SH-SY5Y (cell line): ENCODE results near the gene KIF19.

Experiments
- GATA2 ChIP-seq: IDR thresholded peaks from 2 replicates; pipeline ENCODE4 v1.6.1; 2011; ENCODE audit warnings: mild to moderate bottlenecking, low read depth, low read length
- GATA3 ChIP-seq: IDR thresholded peaks from 2 replicates; pipeline ENCODE4 v1.6.1; 2011; ENCODE audit warnings: low read depth, mild to moderate bottlenecking, low read length, moderate library complexity

- TF ChIP-seq GATA2: no peak
- TF ChIP-seq GATA3: no peak
Observed at GRCh38 chr17:74392848-74393247, 66.8 kb downstream of the KIF19 start.
